Measurements from ENCODE around the gene RALGAPA1. TPM values are rescaled to one million over a fixed set of nuclear protein-coding genes. Genes with fewer than 3 reads are reported as not detected.

RALGAPA1 gene
- total and polyA plus RNA-seq, 7 donors: 4.3 to 40.1 (median 28.0) TPM

DNA sequence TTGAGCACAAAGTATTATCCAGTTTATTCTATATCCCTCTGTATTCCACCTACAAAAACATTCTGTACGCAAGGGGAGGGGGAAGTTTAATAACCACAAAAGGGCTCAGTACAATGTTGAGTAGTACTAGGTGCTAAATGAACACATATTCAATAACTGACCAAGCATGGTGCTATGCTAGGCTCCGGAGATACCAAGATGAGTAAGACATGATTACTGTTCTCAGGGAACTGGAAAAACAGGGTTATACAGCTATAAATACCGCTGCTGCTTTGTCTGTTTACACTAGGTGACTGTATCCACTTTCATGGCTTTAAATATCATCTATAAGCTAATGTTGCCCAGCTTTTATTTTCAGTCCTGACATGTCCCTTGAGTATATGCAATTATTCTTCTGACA, 139.3 kb downstream of the RALGAPA1 start:
- WGBS, 3 donors: 56 to 69% (median 57%) methylated on average over 3 of the region's 3 CpGs
- no peaks in the 10 kb centered on the region for H3K9me3 ChIP-seq
- no peaks in the 10 kb centered on the region for H3K27me3 ChIP-seq (ENCODE audit: insufficient read depth in 3 of 3, low read length in 2 of 3)
- H3K4me3 ChIP-seq: no peak overlapping the region
- no peak for DNase-seq
- peaks cover 0 to 79% of the 10 kb centered on the region in 2 donors for H3K36me3 ChIP-seq (ENCODE audit: insufficient read depth in 1 of 2, low read depth in 1 of 2)
- intact Hi-C loops (cut with DNase I): loop anchor here in 1 of 2 donors (10.0 kb wide), 1 partner anchor 55 kb away; no protein-coding TSS in a partner anchor
- ATAC-seq: peak; percentile 69 to 94 (median 84)
- no peaks in the 10 kb centered on the region for H3K4me1 ChIP-seq
- TF ChIP-seq CTCF (IDR thresholded peaks at IDR 0.05): no peak
- H3K27ac ChIP-seq: peak overlapping the region; percentile 47

- peaks cover 0 to 67% of the 10 kb centered on the region in 2 donors for H3K36me3 ChIP-seq (ENCODE audit: insufficient read depth in 1 of 2, low read depth in 1 of 2)
- intact Hi-C loops (cut with DNase I): no loop called here
- TF ChIP-seq CTCF (IDR thresholded peaks at IDR 0.05): no peak
Observed at GRCh38 chr14:35666429-35667043, 142.6 kb downstream of the RALGAPA1 start.

GRCh38 chr14:35661875-35662274, 147.2 kb downstream of the RALGAPA1 start:
- no peaks in the 10 kb centered on the region for H3K27me3 ChIP-seq (ENCODE audit: insufficient read depth in 3 of 3, low read length in 2 of 3)
- no peak for TF ChIP-seq CTCF (IDR thresholded peaks at IDR 0.05)
- no peak overlapping the region for H3K27ac ChIP-seq
- H3K36me3 ChIP-seq (ENCODE audit: insufficient read depth in 1 of 2, low read depth in 1 of 2): peaks cover 0 to 39% of the 10 kb centered on the region in 2 donors
- H3K4me1 ChIP-seq: no peaks in the 10 kb centered on the region
- DNase-seq: no peak
- H3K9me3 ChIP-seq: no peaks in the 10 kb centered on the region
- intact Hi-C loops (cut with DNase I): no loop called here
- H3K4me3 ChIP-seq: no peak overlapping the region
- ATAC-seq: no peak
- 96 to 98% (median 97%) methylated on average over 3 of the region's 3 CpGs for WGBS, 3 donors

More at GRCh38 chr14:35666429-35667043, 142.6 kb downstream of the RALGAPA1 start:
- H3K27ac ChIP-seq: no peak overlapping the region
- H3K27me3 ChIP-seq (ENCODE audit: insufficient read depth in 3 of 3, low read length in 2 of 3): no peaks in the 10 kb centered on the region
- ATAC-seq (no peak), DNase-seq (no peak)
- no peaks in the 10 kb centered on the region for H3K4me1 ChIP-seq
- H3K9me3 ChIP-seq: no peaks in the 10 kb centered on the region
- H3K4me3 ChIP-seq: no peak overlapping the region

- WGBS, 3 donors: 97 to 100% (median 100%) methylated on average over 1 of the region's 1 CpG
- H3K9me3 ChIP-seq: no peaks in the 10 kb centered on the region
- no peaks in the 10 kb centered on the region for H3K4me1 ChIP-seq
- H3K4me3 ChIP-seq: no peak overlapping the region
- ATAC-seq (no peak), DNase-seq (no peak)
- intact Hi-C loops (cut with DNase I): no loop called here
- peaks cover 0 to 78% of the 10 kb centered on the region in 2 donors for H3K36me3 ChIP-seq (ENCODE audit: insufficient read depth in 1 of 2, low read depth in 1 of 2)
- no peak overlapping the region for H3K27ac ChIP-seq
- TF ChIP-seq CTCF (IDR thresholded peaks at IDR 0.05): no peak
- H3K27me3 ChIP-seq (ENCODE audit: insufficient read depth in 3 of 3, low read length in 2 of 3): no peaks in the 10 kb centered on the region
Observed at GRCh38 chr14:35653045-35653444, 156.1 kb downstream of the RALGAPA1 start.

GRCh38 chr14:35643513-35643912, 165.6 kb downstream of the RALGAPA1 start:
- no peak overlapping the region for H3K27ac ChIP-seq
- H3K27me3 ChIP-seq (ENCODE audit: insufficient read depth in 3 of 3, low read length in 2 of 3): no peaks in the 10 kb centered on the region
- intact Hi-C loops (cut with DNase I): no loop called here
- H3K36me3 ChIP-seq (ENCODE audit: insufficient read depth in 1 of 2, low read depth in 1 of 2): peaks cover 0 to 73% of the 10 kb centered on the region in 2 donors
- H3K9me3 ChIP-seq: peaks cover 18% of the 10 kb centered on the region
- TF ChIP-seq CTCF (IDR thresholded peaks at IDR 0.05): no peak
- H3K4me3 ChIP-seq: no peak overlapping the region
- DNase-seq (no peak), ATAC-seq (no peak)
- no peaks in the 10 kb centered on the region for H3K4me1 ChIP-seq

All from psoas muscle (tissue), 8 donors.